Activated CD8-positive, alpha-beta memory T cell treated with anti-CD3 and anti-CD28 coated beads for 48 hours (primary cell): ENCODE data around the gene NEAT1.

Source experiments
- DNase-seq, 3 experiments: peaks; one replicate each; pipeline ENCODE4 v3.0.0-alpha.2; 2020; ENCODE audit warnings: low read depth in 2 of 3, low spot score in 2 of 3

Gene NEAT1

GRCh38 chr11:65433657-65434056 is 11.1 kb downstream of the NEAT1 start:
- no peak for DNase-seq

DNA sequence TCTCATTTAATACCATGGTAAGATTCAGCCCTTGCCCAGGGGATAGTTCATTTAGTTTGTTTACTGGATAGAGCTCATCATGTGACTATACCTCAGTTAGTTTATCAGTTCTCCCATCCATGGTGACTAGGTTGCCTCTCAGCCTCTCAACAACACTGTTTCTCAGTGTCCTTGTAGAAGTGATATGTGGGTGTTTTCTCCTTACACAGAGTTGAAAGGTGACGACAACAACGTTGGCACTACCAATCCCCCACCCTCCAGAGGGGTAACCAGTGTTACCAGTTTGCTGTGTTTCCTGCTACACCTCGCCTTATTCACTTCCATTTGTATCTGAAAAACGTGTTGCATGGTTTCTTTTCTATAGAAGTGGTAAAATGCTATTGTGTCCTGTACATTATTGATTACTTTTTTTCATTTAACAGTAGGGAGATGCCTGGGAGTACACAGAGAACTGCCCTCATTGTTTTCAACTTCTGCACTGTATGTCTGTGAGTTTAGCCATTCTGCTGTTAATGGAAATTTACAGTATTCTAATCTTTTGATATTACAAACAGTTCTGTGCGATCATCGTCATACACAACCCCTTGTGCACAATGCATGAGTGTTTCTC is 11.6 kb downstream of the NEAT1 start:
- DNase-seq = no peak

DNA sequence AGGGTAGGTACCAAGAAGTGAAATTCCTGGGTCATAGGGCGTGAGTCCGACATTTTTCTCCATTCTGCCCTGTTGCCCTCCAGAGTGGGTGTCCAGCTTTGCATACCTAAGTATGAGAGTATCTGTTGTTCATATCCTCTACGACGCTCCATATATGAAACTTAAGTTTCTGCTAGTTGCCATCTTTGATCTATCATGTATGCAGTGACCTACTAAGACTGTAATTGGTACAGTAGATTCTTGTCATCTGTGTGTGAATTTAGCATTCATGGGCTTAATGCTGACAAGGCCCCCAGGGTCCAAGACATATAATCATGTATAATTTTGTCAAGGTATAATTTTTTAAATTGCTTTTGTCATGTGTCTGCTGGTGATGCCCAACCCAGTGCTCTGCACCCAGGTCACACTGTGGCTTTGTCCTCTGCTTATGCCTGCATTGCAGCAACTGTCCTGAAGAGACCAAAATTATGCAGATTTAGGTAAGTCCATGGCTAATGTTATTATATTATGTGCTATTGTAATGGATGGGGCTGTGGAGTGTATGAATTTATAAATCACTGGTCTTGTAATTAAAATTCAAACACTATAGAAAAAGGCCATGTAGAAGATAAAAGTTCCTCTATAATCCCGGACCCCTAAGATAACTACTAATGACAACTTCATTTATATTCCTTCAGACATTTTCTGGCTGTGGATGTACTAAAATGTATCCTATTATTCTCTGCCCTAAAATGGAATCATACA is 12.2 kb downstream of the NEAT1 start:
- DNase-seq = no peak

DNA sequence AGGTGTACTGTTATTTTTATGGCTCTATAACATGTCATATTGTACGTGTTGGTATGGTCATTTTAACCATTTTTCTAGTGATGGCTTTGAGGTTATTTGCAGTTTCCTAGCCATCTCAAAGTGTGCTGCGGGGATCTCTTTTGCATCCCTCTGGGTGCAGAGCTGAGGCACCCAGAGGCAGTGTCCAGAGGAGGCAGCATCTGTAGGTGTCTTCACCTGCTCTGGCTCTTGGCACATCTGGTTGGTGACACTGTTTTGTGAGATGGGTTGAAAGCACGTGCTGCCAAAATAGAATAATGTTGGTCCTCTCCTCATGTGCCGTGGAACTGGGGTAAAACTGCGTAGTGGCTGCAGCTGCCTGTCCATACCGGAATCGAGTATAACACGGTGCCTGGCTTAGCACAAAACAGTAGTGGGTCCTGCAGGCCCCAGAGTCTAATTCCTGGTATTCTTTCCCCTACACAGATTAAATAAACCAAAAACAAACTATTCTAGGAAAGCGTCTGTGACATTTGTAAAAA is 12.9 kb downstream of the NEAT1 start:
- no peak for DNase-seq

DNA sequence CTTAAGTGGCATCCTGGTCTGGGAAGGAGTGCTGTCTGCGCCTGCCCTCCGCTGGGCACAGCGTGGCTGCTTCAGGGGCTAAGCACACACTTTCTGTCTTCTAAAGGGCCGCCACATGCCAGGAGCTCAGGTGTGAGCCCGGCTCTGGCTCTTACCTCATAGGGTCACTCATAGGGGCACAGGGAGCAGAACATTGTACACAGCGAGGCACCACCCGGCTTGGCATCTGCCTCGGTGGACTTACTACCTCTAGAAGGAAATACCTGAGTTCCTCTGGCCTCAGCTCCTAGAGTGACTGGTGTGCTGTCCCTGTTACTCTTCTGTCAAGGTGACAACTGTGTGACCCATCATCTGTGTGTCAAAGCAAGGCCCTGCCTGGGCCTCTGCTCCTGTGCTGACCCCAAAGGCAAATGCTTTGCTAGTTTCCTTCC is 13.4 kb downstream of the NEAT1 start:
- DNase-seq = no peak

GRCh38 chr11:65436412-65437032 is 13.9 kb downstream of the NEAT1 start:
- no peak for DNase-seq

DNA sequence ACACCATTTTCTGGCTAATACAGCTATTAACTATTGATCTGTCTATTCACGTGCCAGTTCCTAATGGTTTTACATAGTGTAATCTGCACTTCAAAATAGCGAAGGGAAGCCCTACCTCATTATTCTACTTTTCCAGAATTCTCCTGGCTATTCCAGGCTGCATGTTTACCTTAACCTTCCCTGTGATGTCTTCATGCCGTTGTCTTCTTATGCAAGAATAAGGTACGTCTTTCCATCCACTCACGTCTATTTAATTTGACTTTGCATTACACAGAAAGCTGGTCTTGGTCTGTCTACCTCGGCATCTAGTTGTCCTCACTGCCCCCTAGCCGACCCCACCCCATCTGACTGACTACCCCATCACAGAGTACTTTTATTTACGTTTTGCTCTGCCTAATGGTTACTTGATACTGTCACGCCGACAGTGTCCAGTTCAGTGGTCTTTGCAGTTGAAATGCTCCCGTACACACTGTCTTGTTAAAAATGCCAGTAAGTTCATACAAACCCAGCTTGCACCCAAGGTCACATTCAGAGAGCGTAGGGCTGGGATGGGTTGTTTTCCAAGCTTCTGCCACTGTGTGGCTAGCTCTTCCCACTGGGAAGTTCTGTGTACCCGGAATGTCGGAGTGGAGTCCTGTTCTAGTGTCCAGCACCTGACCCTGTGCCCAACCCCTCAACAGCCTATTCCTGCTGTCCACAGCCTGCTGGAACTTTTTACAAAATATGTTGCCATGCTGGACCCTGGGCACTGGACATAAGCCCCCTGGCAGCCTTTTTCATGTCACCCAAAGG is 15.0 kb downstream of the NEAT1 start:
- no peak for DNase-seq

DNA sequence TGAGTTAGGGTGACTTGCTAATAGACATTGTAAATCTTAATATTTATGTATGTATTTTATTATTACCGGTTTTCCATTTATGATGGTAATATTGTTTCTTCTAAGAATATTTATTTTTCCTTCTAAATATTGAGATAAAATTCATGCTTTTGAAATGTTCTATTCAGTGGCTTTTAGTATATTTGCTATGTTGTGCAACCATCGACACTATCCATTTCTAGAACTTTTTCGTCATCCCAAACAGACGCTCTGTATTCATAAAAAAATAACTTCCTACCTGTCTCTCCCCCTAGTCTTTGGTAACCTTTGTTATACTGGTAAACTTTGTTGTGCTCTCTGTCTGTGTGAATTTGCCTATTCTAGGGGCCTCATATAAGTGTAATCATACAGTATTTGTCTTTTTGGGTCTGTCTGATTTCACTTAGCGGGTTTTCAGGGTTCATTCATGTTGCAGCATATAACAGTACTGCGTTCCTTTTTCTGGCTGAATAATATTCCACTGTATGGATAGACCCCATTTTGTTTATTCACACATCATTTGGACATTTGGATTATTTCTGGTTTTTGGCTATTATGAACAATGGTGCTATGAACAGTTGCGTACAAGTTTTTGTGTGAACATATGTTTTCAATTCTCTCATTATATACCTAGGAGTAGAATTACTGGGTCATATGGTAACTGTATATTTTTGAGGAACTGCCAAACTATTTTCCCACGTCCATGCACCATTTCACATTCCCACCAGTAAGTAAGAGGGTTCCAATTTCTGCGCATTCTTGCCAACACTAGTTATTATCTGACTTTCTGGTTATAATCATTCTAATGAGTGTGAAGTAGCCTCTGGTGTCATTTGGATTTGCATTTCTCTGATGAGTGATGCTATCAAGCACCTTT is 15.9 kb downstream of the NEAT1 start:
- no peak for DNase-seq

DNA sequence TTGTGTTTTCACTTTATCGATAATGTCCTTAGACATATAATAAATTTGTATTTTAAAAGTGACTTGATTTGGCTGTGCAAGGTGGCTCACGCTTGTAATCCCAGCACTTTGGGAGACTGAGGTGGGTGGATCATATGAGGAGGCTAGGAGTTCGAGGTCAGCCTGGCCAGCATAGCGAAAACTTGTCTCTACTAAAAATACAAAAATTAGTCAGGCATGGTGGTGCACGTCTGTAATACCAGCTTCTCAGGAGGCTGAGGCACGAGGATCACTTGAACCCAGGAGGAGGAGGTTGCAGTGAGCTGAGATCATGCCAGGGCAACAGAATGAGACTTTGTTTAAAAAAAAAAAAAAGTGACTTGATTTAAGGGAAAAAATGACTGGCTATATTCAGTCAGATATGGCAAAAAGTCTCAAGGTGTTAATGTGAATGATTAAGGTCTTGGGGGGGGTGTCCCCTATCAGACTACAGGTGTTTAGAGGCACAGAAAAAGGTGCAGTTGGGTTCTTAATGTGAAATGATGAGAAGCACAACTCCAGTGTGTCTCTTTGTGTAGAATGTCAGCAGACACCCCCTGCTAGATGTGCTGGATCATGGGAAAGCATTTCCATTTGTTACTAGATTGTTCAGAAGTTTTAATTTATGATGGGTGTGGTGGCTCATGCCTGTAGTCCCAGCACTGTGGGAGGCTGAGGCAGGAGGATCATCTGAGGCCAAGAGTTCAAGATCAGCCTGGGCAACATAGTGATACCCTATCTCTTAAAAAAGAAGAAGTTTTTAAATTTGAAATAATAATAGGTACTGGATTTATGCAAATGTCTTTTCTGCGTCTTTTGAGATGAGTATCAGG is 17.0 kb downstream of the NEAT1 start:
- DNase-seq = no peak

GRCh38 chr11:65440831-65441499 is 18.4 kb downstream of the NEAT1 start:
- DNase-seq = no peak

GRCh38 chr11:65442842-65443331 is 20.3 kb downstream of the NEAT1 start:
- no peak for DNase-seq

DNA sequence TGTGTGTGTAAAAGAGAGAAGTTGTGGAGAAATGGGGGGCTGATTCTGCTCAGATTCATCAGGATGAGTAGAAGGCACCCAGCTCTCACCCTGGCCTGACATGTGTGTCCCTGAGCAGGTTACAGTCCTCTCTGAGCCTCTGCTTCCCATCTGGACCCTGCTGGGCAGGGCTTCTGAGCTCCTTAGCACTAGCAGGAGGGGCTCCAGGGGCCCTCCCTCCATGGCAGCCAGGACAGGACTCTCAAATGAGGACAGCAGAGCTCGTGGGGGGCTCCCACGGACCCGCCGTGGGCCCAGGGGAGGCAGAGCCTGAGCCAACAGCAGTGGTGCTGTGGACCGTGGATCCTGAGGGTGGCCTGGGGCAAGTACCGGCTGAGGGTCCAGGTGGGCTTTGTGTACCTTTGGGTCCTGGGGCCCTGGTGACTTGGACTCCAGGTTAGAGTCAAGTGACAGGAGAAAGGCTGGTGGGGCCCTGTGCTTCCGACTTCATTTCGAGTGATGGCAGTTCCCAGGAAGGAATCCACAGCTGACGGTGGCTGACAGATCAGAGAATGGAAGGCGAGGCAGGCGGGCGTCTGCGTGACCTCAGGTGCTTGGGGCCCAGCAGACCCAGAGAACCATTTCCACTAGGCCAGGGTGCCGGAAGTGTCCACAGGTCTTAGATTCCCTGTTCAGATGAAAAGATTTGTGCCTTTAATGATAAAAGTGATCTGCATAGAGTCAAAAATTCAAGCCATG is 21.9 kb downstream of the NEAT1 start:
- no peak for DNase-seq

- DNase-seq = no peak
Measured at GRCh38 chr11:65445101-65445603, 22.6 kb downstream of the NEAT1 start.

- no peak for DNase-seq
Measured at GRCh38 chr11:65445604-65446445, 23.2 kb downstream of the NEAT1 start.

GRCh38 chr11:65446446-65447277 is 24.1 kb downstream of the NEAT1 start:
- DNase-seq = no peak

DNA sequence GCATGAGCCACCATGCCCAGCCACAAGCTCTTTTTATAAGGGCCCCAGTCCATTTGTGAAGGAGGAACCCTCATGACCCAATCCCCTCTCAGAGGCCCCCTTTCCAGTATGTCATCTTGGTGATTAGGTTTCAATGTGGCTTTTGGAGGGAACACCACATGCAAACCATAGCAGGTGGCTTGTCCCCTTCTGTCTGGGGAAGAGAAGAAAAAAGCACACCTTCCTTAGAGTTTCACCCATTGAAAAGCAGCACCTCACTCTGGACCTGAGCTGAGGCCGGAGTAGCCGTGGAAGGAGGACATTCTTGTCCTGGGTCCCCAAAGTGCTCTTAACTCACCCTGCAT is 25.4 kb downstream of the NEAT1 start:
- DNase-seq = no peak
